Measurements from ENCODE around the gene DHRS12.

DHRS12 gene

DNA sequence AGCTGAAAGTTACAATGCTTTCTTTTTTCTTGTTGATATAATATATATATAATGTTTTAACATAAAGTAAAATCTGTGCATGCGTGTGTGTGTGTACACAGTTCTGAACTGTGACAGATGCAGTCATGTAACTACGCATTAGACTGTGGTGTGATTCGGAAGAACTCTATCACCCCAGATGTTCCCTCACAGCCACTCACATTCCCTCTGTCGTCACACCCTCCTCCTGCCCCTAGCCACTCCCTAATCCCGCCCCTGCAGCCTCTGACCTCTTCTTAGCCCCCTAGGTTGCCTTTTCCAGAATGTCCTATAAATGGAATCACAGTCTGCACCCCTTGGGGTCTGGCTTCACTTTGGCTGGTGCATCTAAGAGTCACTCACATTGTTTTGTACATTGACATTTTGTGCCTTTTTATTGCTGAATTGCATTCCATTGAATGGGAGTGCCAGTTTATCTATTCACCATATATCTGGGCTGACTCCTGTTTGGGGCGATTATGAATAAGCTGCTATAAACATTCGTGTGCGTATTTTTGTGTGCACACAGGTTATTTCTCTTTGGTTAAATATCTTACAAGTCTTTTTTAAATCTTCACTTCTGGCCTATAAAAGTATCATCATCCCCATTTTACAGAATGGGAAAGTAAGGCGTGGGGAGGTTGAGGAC lies 20.4 kb downstream of the DHRS12 start:
- no peak overlapping the region for H3K4me3 ChIP-seq (ENCODE audit: low read depth, low read length)

GRCh38 chr13:51782026-51782710 lies 21.8 kb downstream of the DHRS12 start:
- no peak overlapping the region for H3K4me3 ChIP-seq (ENCODE audit: low read depth, low read length)

- no peak overlapping the region for H3K4me3 ChIP-seq (ENCODE audit: low read depth, low read length)
These were observed 22.5 kb downstream of the DHRS12 start for GRCh38 chr13:51781246-51782022.

DNA sequence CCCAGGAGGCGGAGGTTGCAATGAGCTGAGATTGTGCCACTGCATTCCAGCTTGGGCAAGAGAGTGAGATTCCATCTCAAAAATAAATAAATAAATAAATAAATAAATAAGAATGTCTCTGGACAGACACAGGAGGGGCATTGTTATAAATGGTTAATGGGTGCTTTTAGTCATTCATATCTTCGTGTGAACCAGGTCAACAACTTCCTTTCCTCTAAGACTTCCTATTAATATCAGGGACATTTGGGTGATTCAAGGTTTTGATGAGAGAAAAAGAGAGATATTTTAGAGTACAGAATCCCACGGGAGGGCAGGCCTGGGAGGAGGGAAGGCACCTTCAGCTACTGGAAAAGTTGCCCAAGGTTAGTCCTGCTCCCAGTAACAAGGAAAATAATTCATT lies 23.9 kb downstream of the DHRS12 start:
- no peak overlapping the region for H3K4me3 ChIP-seq (ENCODE audit: low read depth, low read length)

DNA sequence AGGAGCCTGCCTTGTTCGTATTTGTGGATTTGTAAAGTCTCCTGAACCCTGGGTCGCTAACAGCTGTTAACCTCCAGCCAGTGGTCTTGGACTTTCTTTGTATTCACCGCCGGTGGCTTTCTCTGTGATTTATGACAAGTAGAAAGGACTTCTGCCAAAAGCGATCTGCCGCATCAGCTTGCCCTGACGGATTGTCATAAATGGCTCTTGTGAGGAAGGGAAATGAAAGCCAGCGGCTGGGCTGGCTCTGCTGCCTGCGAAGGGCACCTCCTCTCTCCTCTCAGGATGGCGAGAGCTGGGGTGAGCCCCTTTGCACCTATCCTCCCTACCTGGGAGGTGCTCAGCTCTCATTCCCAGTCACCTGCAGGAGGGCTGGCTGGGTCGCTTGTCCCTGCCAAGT lies 25.6 kb downstream of the DHRS12 start:
- H3K4me3 ChIP-seq (ENCODE audit: low read depth, low read length) = no peak overlapping the region

DNA sequence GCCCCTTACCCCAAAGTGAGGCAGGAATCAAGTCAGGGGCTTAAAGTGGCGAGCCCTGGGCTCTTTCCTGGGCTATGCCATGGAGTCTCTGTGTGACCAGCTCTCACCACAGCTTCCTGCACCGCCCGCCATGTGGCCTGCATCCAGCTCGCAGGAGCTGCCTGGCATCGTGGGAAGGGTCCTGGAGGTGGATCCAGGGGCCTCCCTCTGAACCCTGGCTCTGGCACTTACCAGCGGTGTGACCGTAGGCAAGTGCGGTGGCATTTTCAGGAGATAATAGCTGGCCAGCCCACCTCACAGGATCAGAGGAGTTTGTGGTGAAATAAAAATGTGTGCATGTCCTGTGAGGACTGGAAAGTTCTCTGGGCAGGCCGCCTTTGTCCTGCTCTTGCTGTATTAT lies 26.0 kb downstream of the DHRS12 start:
- no peak overlapping the region for H3K4me3 ChIP-seq (ENCODE audit: low read depth, low read length)

DNA sequence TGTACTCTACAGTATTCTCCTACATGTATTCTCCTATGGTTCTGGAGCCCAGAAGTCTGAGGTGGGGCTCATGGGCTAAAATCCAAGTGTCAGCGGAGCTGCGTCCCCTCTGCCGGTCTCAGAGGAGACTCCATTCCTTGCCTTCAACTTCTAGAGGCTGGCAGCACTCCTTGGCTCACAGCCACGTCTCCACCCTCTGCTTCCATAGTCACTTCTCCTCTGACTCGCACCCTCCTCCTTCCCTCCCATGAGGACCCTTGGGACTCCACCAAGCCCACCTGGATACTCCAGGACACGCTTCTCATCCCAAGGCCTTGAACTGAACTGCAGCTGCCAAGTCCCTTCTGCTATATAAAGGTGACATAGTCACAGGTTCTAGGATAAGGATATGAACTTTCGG lies 27.8 kb downstream of the DHRS12 start:
- H3K4me3 ChIP-seq (ENCODE audit: low read depth, low read length) = no peak overlapping the region

- no peak overlapping the region for H3K4me3 ChIP-seq (ENCODE audit: low read depth, low read length)
These were observed 30.4 kb downstream of the DHRS12 start for GRCh38 chr13:51773515-51773914.

DNA sequence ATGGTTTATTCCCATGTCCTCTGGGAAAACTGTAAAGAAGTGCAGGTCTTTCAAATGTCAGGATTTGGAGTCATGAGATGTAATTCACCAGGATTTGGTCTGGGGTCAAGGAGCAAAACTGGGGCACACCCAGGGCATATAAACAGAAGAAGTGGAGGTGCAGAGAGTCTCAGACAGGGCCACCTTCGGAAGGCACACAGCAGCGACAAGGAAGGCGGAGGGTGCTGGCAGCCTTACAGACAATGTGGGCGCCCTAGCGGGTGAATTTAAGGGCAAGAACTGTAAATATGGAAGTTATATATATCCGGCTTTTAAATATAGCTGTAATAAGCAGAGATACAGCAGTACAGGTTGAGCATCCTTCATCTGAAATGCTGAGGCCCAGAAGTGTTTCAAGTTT lies 31.2 kb downstream of the DHRS12 start:
- H3K4me3 ChIP-seq (ENCODE audit: low read depth, low read length) = no peak overlapping the region

GRCh38 chr13:51772105-51772455 lies 31.9 kb downstream of the DHRS12 start:
- H3K4me3 ChIP-seq (ENCODE audit: low read depth, low read length) = no peak overlapping the region

- H3K4me3 ChIP-seq (ENCODE audit: low read depth, low read length) = no peak overlapping the region
These were observed 32.4 kb downstream of the DHRS12 start for GRCh38 chr13:51771418-51772104.

GRCh38 chr13:51770681-51771417 lies 33.1 kb downstream of the DHRS12 start:
- H3K4me3 ChIP-seq (ENCODE audit: low read depth, low read length) = no peak overlapping the region

GRCh38 chr13:51770160-51770559 lies 33.8 kb downstream of the DHRS12 start:
- no peak overlapping the region for H3K4me3 ChIP-seq (ENCODE audit: low read depth, low read length)

- H3K4me3 ChIP-seq (ENCODE audit: low read depth, low read length) = no peak overlapping the region
These were observed 34.4 kb downstream of the DHRS12 start for GRCh38 chr13:51769455-51770127.

DNA sequence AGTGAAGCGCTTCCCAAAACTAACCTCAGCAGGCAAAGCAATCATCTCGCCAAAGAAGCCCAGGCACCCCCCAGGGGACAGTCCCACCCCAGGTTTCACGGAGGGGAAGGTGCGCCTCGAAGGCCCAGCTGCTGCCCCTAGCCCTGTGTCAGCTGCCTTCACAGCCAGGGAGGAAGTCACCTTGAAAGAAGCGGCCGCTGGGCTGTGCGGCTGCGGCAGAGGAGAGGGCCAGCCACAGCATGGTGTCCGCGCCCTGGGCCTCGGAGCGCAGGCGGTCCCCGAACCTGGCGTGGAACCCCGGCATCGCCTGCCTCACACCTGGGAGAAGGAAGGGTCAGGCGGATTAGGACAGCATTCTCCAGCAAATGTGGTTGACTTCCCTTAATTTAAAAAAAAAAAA lies 35.0 kb downstream of the DHRS12 start:
- no peak overlapping the region for H3K4me3 ChIP-seq (ENCODE audit: low read depth, low read length)

DNA sequence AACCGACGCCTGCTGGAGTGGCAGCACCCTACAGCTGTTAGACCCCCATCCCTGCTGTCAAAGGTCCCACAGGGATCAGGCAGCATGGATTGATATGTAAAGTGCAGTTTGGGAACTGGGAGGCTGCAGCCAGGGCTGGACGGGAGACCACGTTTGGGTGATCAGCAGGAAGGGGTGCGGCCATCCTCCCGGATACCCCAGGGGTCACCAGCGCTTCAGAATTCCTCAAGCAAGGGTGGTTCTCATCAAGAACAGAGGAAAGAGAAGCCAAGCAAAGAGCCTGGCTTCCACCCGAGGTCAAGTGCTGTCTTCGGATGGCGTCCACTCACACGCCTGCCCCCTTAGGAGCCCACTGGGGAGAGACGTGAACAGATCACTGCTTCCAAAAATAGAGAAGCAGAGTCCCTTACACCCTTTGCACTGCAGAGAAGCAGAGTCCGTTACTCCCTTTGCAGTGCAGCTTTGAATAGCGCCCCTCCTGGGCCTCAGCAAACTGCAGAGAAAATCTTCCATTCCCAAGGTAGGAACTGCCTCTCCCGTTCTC lies 35.5 kb downstream of the DHRS12 start:
- no peak overlapping the region for H3K4me3 ChIP-seq (ENCODE audit: low read depth, low read length)

GRCh38 chr13:51767100-51767499 lies 36.9 kb downstream of the DHRS12 start:
- no peak overlapping the region for H3K4me3 ChIP-seq (ENCODE audit: low read depth, low read length)

GRCh38 chr13:51765142-51765515 lies 38.8 kb downstream of the DHRS12 start:
- no peak overlapping the region for H3K4me3 ChIP-seq (ENCODE audit: low read depth, low read length)

- no peak overlapping the region for H3K4me3 ChIP-seq (ENCODE audit: low read depth, low read length)
These were observed 39.5 kb downstream of the DHRS12 start for GRCh38 chr13:51764184-51765141.

Measured in iPS-11a (cell line).